ENCODE data around the gene RMND1.

RMND1 gene

GRCh38 chr6:151422981-151423380 lies 28.9 kb downstream of the RMND1 start:
- H3K4me3 ChIP-seq (ENCODE audit: low read depth, low read length) = no peak overlapping the region

GRCh38 chr6:151417477-151417876 lies 34.4 kb downstream of the RMND1 start:
- no peak overlapping the region for H3K4me3 ChIP-seq (ENCODE audit: low read depth, low read length)

GRCh38 chr6:151414641-151415260 lies 37.2 kb downstream of the RMND1 start:
- no peak overlapping the region for H3K4me3 ChIP-seq (ENCODE audit: low read depth, low read length)

- no peak overlapping the region for H3K4me3 ChIP-seq (ENCODE audit: low read depth, low read length)
These were observed 38.4 kb downstream of the RMND1 start for GRCh38 chr6:151413372-151414145.

GRCh38 chr6:151412909-151413308 lies 39.0 kb downstream of the RMND1 start:
- H3K4me3 ChIP-seq (ENCODE audit: low read depth, low read length) = no peak overlapping the region

- H3K4me3 ChIP-seq (ENCODE audit: low read depth, low read length) = no peak overlapping the region
These were observed 42.2 kb downstream of the RMND1 start for GRCh38 chr6:151409679-151410078.

GRCh38 chr6:151409260-151409659 lies 42.7 kb downstream of the RMND1 start:
- H3K4me3 ChIP-seq (ENCODE audit: low read depth, low read length) = no peak overlapping the region

- H3K4me3 ChIP-seq (ENCODE audit: low read depth, low read length) = no peak overlapping the region
These were observed 43.1 kb downstream of the RMND1 start for GRCh38 chr6:151408858-151409257.

GRCh38 chr6:151403919-151404308 lies 48.0 kb downstream of the RMND1 start:
- no peak overlapping the region for H3K4me3 ChIP-seq (ENCODE audit: low read depth, low read length)

GRCh38 chr6:151402228-151402627 lies 49.7 kb downstream of the RMND1 start:
- H3K4me3 ChIP-seq (ENCODE audit: low read depth, low read length) = no peak overlapping the region

- no peak overlapping the region for H3K4me3 ChIP-seq (ENCODE audit: low read depth, low read length)
These were observed 51.5 kb downstream of the RMND1 start for GRCh38 chr6:151400473-151400872.

- no peak overlapping the region for H3K4me3 ChIP-seq (ENCODE audit: low read depth, low read length)
These were observed 52.2 kb downstream of the RMND1 start for GRCh38 chr6:151399679-151400078.

GRCh38 chr6:151393410-151393809 lies 58.5 kb downstream of the RMND1 start:
- H3K4me3 ChIP-seq (ENCODE audit: low read depth, low read length) = no peak overlapping the region

GRCh38 chr6:151392427-151392826 lies 59.5 kb downstream of the RMND1 start:
- H3K4me3 ChIP-seq (ENCODE audit: low read depth, low read length) = peak overlapping the region; percentile 71

GRCh38 chr6:151391471-151392413 lies 60.2 kb downstream of the RMND1 start, which contains the start of gene ZBTB2:
Gene ZBTB2 (minus strand): TSS chr6:151391559. CDS start chr6:151373637, 17,922 bp downstream.
- H3K4me3 ChIP-seq (ENCODE audit: low read depth, low read length) = peak within 1 kb of the TSS; percentile 78

GRCh38 chr6:151390851-151391470 lies 61.0 kb downstream of the RMND1 start:
- H3K4me3 ChIP-seq (ENCODE audit: low read depth, low read length) = peak overlapping the region; percentile 78

GRCh38 chr6:151390276-151390850 lies 61.6 kb downstream of the RMND1 start:
- H3K4me3 ChIP-seq (ENCODE audit: low read depth, low read length) = peak overlapping the region; percentile 78

- peak overlapping the region; percentile 61 for H3K4me3 ChIP-seq (ENCODE audit: low read depth, low read length)
These were observed 62.2 kb downstream of the RMND1 start for GRCh38 chr6:151389618-151390275.

- H3K4me3 ChIP-seq (ENCODE audit: low read depth, low read length) = peak overlapping the region; percentile 61
These were observed 62.8 kb downstream of the RMND1 start for GRCh38 chr6:151388997-151389617.
